ENCODE results near the gene NECAB3. TPM values are rescaled to one million over a fixed set of nuclear protein-coding genes. Genes with fewer than 3 reads are reported as not detected.
A peak's percentile ranks its signal among the peaks of the same experiment; 100 is the strongest.

Gene NECAB3
- 100 to 1,000 TPM in 1 of 4 donors, 10 to 100 TPM in 3; 26.1 to 180 (median 94.5) TPM for total RNA-seq

- Histone ChIP-seq H3K9me3 (no peaks in the 10 kb centered on the region), H3K27me3 (no peaks in the 10 kb centered on the region), H3K4me1 (peaks cover 13 to 36% (median 34%) of the 10 kb centered on the region in 4 donors), H3K4me3 (peak within 1 kb of the TSS; percentile 72 to 91 (median 86)), H3K27ac (peak within 1 kb of the TSS; percentile 88 to 96 (median 90)), H3K36me3 (no peaks in the 10 kb centered on the region)
- 3% methylated on average over 62 of the region's 73 CpGs; no CpG with 5 or more reads in 1 of the 2 donors for WGBS, 2 donors (ENCODE audit: low coverage in 1 of 2)
- TF ChIP-seq EP300 (IDR thresholded peaks at IDR 0.05; ENCODE audit: low read depth) (no peak), CTCF (IDR thresholded peaks at IDR 0.05) (no peak), POLR2AphosphoS5 (IDR thresholded peaks at IDR 0.05) (peak; percentile 57 to 73 (median 58)), POLR2A (IDR thresholded peaks at IDR 0.05) (peak; percentile 57)
- in situ Hi-C loops (cut with MboI; ENCODE audit: low pct_ligation_motif_present in 1 of 4, low pct_unique_long_range_greater_than_20kb in 1 of 4, low sequenced_read_pairs in 3 of 4) (no loop called here), intact Hi-C loops (cut with DNase I; ENCODE audit: low total_unique reads) (loop anchor here (5.0 kb wide), 1 partner anchor 227 kb away; no protein-coding TSS in a partner anchor)
- peak; percentile 90 for DNase-seq
These were observed at the start of gene NECAB3 for GRCh38 chr20:33674294-33675135. NECAB3 (minus strand) TSS chr20:33674428; CDS start chr20:33674352, 76 bp downstream.

GRCh38 chr20:33721391-33722140 lies 47.3 kb upstream of the NECAB3 start:
- in situ Hi-C loops (cut with MboI; ENCODE audit: low pct_ligation_motif_present in 1 of 4, low pct_unique_long_range_greater_than_20kb in 1 of 4, low sequenced_read_pairs in 3 of 4) (no loop called here), intact Hi-C loops (cut with DNase I; ENCODE audit: low total_unique reads) (loop anchor here (2.0 kb wide), 1 partner anchor 59 kb away; the partner anchor contains the start of gene C20orf144)
- H3K27ac ChIP-seq: no peak overlapping the region
- H3K4me3 ChIP-seq: no peak overlapping the region
- WGBS, 2 donors (ENCODE audit: low coverage in 1 of 2): 92 to 93% methylated on average over 5 to 11 of the region's 11 CpGs
- no peaks in the 10 kb centered on the region for H3K27me3 ChIP-seq
- TF ChIP-seq POLR2A (IDR thresholded peaks at IDR 0.05) (no peak), CTCF (IDR thresholded peaks at IDR 0.05) (no peak), EP300 (IDR thresholded peaks at IDR 0.05; ENCODE audit: low read depth) (no peak), POLR2AphosphoS5 (IDR thresholded peaks at IDR 0.05) (no peak)
- H3K9me3 ChIP-seq: no peaks in the 10 kb centered on the region
- no peak for DNase-seq
- peaks cover 0 to 15% (median 7%) of the 10 kb centered on the region in 4 donors for H3K4me1 ChIP-seq
- no peaks in the 10 kb centered on the region for H3K36me3 ChIP-seq

- Histone ChIP-seq H3K4me3 (peak within 1 kb of the TSS; percentile 42 to 80 (median 72)), H3K4me1 (peaks cover 0 to 15% (median 7%) of the 10 kb centered on the region in 4 donors), H3K27me3 (no peaks in the 10 kb centered on the region), H3K9me3 (no peaks in the 10 kb centered on the region), H3K36me3 (no peaks in the 10 kb centered on the region), H3K27ac (peak within 1 kb of the TSS; percentile 78 to 85 (median 81))
- DNase-seq: peak; percentile 92
- TF ChIP-seq POLR2AphosphoS5 (IDR thresholded peaks at IDR 0.05) (peak; percentile 48 to 81 (median 79)), POLR2A (IDR thresholded peaks at IDR 0.05) (peak; percentile 67), EP300 (IDR thresholded peaks at IDR 0.05; ENCODE audit: low read depth) (no peak), CTCF (IDR thresholded peaks at IDR 0.05) (no peak)
- 0 to 10% methylated on average over 2 to 36 of the region's 46 CpGs for WGBS, 2 donors (ENCODE audit: low coverage in 1 of 2)
- intact Hi-C loops (cut with DNase I; ENCODE audit: low total_unique reads) (loop anchor here (2.0 kb wide), 1 partner anchor 57 kb away; the partner anchor contains the start of gene C20orf144), in situ Hi-C loops (cut with MboI; ENCODE audit: low pct_ligation_motif_present in 1 of 4, low pct_unique_long_range_greater_than_20kb in 1 of 4, low sequenced_read_pairs in 3 of 4) (no loop called here)
These were observed 45.9 kb upstream of the NECAB3 start, which contains the start of gene PXMP4 for GRCh38 chr20:33719989-33720709. PXMP4 (minus strand) TSS chr20:33720310; CDS start chr20:33720207, 103 bp downstream.

Data from transverse colon (tissue), 4 donors.